Activated gamma-delta T cell treated with Interleukin-2 at 50 U/mL for 16 hours (primary cell): Measurements from ENCODE around the gene SPRING1.
"Not testable (repeated sequence)": the region's sequence is repeated elsewhere in the genome, so short reads cannot be mapped to it uniquely, and the experiment has no call there.

Source experiments
- DNase-seq: peaks from one replicate; pipeline ENCODE4 v3.0.0-alpha.2; 2020

SPRING1 gene

GRCh38 chr12:116737774-116738657 is at the start of gene SPRING1, which contains the start of gene RNFT2:
Gene SPRING1 (minus strand): TSS chr12:116738069. CDS start chr12:116737900, 169 bp downstream.
Gene RNFT2 (plus strand): TSS chr12:116738315. CDS start chr12:116740498, 2,183 bp downstream.
- peak; percentile 98 for DNase-seq

GRCh38 chr12:116784238-116784612 is 46.4 kb upstream of the SPRING1 start:
- no peak for DNase-seq

GRCh38 chr12:116783525-116784237 is 45.8 kb upstream of the SPRING1 start:
- DNase-seq, result no peak

- no peak for DNase-seq
Measured at GRCh38 chr12:116780942-116781341, 43.1 kb upstream of the SPRING1 start.

GRCh38 chr12:116779597-116779996 is 41.7 kb upstream of the SPRING1 start:
- no peak for DNase-seq

- DNase-seq, result no peak
Measured at GRCh38 chr12:116777245-116777644, 39.4 kb upstream of the SPRING1 start.

- no peak for DNase-seq
Measured at GRCh38 chr12:116774020-116774419, 36.2 kb upstream of the SPRING1 start.

- no peak for DNase-seq
Measured at GRCh38 chr12:116773276-116773731, 35.4 kb upstream of the SPRING1 start.

GRCh38 chr12:116771651-116772050 is 33.8 kb upstream of the SPRING1 start:
- DNase-seq, result no peak

GRCh38 chr12:116766746-116767145 is 28.9 kb upstream of the SPRING1 start:
- no peak for DNase-seq

GRCh38 chr12:116766285-116766684 is 28.4 kb upstream of the SPRING1 start:
- DNase-seq, result no peak

GRCh38 chr12:116765271-116765670 is 27.4 kb upstream of the SPRING1 start:
- no peak for DNase-seq

- DNase-seq, result no peak
Measured at GRCh38 chr12:116761499-116761898, 23.6 kb upstream of the SPRING1 start.

GRCh38 chr12:116760622-116761020 is 22.8 kb upstream of the SPRING1 start:
- DNase-seq, result no peak

- peak; percentile 18 for DNase-seq
Measured at GRCh38 chr12:116759783-116760621, 22.1 kb upstream of the SPRING1 start.

GRCh38 chr12:116754783-116755182 is 16.9 kb upstream of the SPRING1 start:
- not testable (repeated sequence) for DNase-seq

GRCh38 chr12:116754097-116754496 is 16.2 kb upstream of the SPRING1 start:
- not testable (repeated sequence) for DNase-seq

- no peak for DNase-seq
Measured at GRCh38 chr12:116750298-116750697, 12.4 kb upstream of the SPRING1 start.

GRCh38 chr12:116749884-116750283 is 12.0 kb upstream of the SPRING1 start:
- no peak for DNase-seq

- no peak for DNase-seq
Measured at GRCh38 chr12:116745554-116745953, 7.7 kb upstream of the SPRING1 start.

GRCh38 chr12:116744766-116745165 is 6.9 kb upstream of the SPRING1 start:
- DNase-seq, result no peak

- DNase-seq, result not testable (repeated sequence)
Measured at GRCh38 chr12:116742787-116743186, 4.9 kb upstream of the SPRING1 start.

- DNase-seq, result no peak
Measured at GRCh38 chr12:116739381-116739887, 1.6 kb upstream of the SPRING1 start.
